Bronchial epithelial cell (primary cell): Measurements from ENCODE around the gene KCTD13. TPM values are rescaled to one million over a fixed set of nuclear protein-coding genes. Genes with fewer than 3 reads are reported as not detected.
"Not testable (repeated sequence)": the region's sequence is repeated elsewhere in the genome, so short reads cannot be mapped to it uniquely, and the experiment has no call there.

Experiments used
- DNase-seq: peaks from one replicate; pipeline ENCODE4 v3.0.0-alpha.2; 2010; ENCODE audit warnings: low read depth
- FAIRE-seq: peaks from 2 replicates; lab custom pipeline; 2011; peaks lifted over from hg19 to GRCh38; lab: Jason Lieb, UNC
- H3K27me3 ChIP-seq: 2 replicates; pipeline ENCODE4 v1.5.1; 2011; ENCODE audit warnings: low read length; ENCODE audit not compliant: control insufficient read depth, insufficient read depth
- H3K36me3 ChIP-seq: 2 replicates; pipeline ENCODE4 v1.5.1; 2011; ENCODE audit warnings: low read length; ENCODE audit not compliant: control insufficient read depth, insufficient read depth
- H3K4me3 ChIP-seq: 2 replicates; pipeline ENCODE4 v1.5.1; 2011; ENCODE audit warnings: mild to moderate bottlenecking, low read depth, low read length, control low read depth
- CTCF ChIP-seq: IDR thresholded peaks from 2 replicates; pipeline ENCODE4 v1.5.1; 2011; ENCODE audit warnings: mild to moderate bottlenecking, moderate library complexity, low read length, control low read depth, inconsistent platforms; ENCODE audit not compliant: insufficient read depth, severe bottlenecking
- total RNA-seq: library from RNA; depleted of rRNA; stranded (reverse); fragments of >200 nt; gene quantifications from 2 replicates; pipeline ENCODE4 v1.2.1, GENCODE V29; 2014

KCTD13 gene
- total RNA-seq, 1 donor from 2014 or later = 8.2 TPM

DNA sequence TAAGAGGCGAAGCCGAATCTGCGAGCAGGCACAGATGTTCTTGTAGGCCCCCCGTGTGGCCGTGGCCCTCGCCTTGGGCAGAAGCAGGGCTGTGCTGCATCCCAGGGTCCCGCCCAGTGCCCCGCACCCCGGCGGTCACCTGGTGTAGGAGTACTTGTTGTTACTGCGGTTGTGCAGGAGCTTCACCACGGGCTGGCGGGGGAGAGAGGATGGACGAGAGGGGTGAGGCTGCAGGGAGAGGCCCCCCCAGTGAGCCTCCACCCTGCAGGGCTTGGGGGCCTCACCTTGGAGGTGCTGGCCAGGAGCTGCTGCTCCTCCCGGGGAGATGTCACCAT lies 14.4 kb downstream of the KCTD13 start:
- DNase-seq (no peak), FAIRE-seq (no peak)
- H3K4me3 ChIP-seq = no peak overlapping the region
- H3K36me3 ChIP-seq = peaks cover 2% of the 10 kb centered on the region
- no peak for TF ChIP-seq CTCF
- H3K27me3 ChIP-seq = no peaks in the 10 kb centered on the region

DNA sequence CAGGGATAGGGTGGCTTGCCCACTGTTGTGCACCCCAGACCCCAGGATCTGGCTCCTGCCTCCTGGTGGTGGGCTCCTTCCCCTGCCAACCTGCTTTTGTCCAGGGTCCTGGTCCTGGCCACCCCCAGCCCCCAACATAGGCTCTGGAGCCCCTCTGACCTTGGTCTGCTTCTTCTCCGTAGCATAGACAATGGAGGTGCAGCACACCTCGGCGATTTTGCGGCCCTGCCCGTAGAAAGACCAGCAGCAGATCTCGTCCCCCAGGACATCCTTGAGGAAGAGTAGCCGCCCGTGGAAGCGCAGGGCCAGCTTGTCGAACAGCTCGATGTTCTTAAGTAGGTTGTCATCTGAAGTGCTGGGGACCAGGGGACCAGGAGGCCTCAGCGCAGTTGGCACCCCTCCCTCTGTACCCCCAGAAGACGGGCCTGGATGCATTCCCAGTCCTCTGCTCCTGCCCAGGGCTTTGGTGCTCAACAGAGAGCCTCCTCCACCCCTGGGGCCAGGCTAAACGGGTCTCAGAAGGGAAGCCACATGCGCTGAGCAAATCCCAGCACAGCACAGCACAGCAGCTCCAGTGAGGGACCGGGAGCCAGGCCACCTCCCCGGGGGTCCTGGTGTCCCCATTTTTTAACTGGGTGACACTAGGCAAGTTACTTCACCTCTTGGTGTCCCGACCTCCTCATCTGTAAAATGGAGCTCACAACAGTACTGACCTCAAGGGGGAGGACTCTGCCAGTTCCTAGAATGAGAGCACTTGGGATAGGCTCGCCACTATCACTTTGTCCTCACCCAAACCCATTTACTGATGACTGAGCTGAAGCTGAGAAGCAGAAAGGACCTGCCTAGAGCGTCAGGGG lies 15.0 kb downstream of the KCTD13 start:
- Histone ChIP-seq H3K36me3 (peaks cover 2% of the 10 kb centered on the region), H3K27me3 (no peaks in the 10 kb centered on the region), H3K4me3 (no peak overlapping the region)
- FAIRE-seq (no peak), DNase-seq (no peak)
- no peak for TF ChIP-seq CTCF

- H3K27me3 ChIP-seq, FAIRE-seq, DNase-seq, H3K36me3 ChIP-seq, H3K4me3 ChIP-seq: not testable (repeated sequence)
These were observed 16.2 kb downstream of the KCTD13 start for GRCh38 chr16:29909851-29910250.

DNA sequence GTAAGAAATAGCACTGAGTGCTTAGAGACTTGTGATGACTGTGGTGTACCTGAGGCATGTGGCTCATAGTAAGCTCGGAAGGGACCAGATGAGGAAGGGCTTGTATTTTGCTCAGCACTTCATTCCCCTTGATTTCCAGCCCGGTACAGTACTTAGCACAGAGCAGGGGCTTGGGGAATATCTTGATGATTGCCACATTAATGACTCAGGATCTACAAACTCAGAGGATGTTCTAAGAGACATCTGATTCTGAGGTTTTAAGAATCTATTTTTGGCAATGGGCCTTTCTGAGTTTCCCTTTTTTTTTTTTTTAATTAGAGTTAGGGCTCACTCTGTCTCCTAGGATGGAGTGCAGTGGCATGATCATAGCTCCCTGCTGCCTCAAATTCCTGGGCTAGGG lies 16.6 kb downstream of the KCTD13 start:
- Histone ChIP-seq H3K4me3 (no peak overlapping the region), H3K27me3 (no peaks in the 10 kb centered on the region), H3K36me3 (peaks cover 2% of the 10 kb centered on the region)
- no peak for TF ChIP-seq CTCF
- FAIRE-seq (no peak), DNase-seq (no peak)

DNA sequence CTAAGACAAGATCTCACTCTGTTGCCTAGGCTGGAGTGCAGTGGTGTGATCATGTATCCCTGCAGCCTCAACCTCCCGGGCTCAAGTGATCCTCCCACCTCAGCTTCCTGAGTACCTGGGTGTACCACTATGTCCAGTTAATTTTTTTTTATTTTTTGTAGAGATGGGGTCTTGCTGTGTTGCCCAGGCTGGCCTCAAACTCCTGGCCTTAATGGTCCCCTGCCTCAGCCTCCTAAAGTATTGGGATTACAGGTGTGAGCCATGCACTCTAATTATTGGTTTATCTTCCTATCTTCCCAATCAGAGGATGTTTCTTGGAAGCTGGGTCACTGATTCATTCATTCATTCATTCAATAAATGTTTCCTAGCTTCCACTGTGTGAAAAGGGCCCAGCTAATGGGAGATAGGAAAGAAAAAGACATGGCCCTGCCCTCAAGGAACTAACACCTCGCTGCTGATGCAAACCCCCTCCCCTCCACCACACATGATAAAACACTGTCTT lies 17.3 kb downstream of the KCTD13 start:
- no peak for DNase-seq
- Histone ChIP-seq H3K36me3 (no peaks in the 10 kb centered on the region), H3K27me3 (no peaks in the 10 kb centered on the region), H3K4me3 (no peak overlapping the region)
- no peak for FAIRE-seq
- TF ChIP-seq CTCF = no peak

GRCh38 chr16:29907973-29908372 lies 18.1 kb downstream of the KCTD13 start:
- FAIRE-seq (no peak), DNase-seq (no peak)
- no peaks in the 10 kb centered on the region for H3K36me3 ChIP-seq
- TF ChIP-seq CTCF = no peak
- no peak overlapping the region for H3K4me3 ChIP-seq
- H3K27me3 ChIP-seq = no peaks in the 10 kb centered on the region
